Left kidney (tissue), 2 donors: Measurements from ENCODE around the gene CUZD1. TPM values are rescaled to one million over a fixed set of nuclear protein-coding genes. Genes with fewer than 3 reads are reported as not detected.

Experiments used
- DNase-seq: peaks from one replicate; pipeline ENCODE4 v3.0.0-alpha.2; 2013
- polyA plus RNA-seq: library from polyadenylated mRNA; unstranded; fragments of 120-200 nt; gene quantifications from one replicate; pipeline ENCODE4 v1.2.1, GENCODE V29; 2013; ENCODE audit not compliant: insufficient read length

CUZD1 gene
- polyA plus RNA-seq, 1 donor: 2.1 TPM

DNA sequence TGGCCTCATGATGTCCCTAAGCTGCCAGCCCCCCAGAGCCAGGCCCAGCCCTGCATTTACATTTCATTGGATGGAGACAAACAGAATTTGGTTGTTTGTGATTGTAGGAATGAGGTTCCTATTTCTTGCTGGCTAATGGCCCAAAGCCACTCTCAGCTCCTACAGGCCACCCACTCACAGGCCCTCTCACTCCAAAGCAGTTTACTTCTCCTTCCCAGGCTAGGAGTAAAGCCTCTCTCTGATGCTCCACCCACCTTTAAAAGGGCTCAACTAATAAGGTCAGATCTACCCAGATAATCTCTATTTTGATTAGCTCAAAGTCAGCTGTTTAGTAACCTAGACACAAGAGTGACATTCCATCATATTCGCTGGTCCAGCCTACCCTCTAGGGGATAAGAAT lies 11.2 kb upstream of the CUZD1 start:
- DNase-seq: no peak

DNA sequence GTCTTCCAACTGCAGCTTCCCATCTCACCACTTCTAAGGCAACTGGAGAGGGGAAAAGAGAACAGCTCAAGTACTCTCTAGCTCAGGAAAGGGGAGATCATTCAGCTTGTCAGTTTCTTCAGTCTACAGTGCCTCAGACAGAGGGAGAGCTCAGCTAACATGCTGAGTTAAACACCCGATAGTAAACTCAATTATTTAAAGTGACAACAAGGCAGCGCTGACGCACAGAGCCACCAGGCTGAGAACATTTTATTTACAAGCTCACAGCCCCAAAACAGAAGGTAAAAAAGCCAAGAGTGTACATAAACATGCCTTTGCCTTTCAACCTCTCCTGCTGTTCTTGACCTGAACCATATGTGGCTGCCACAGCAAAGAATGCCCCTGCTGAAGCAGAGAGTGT lies 10.1 kb upstream of the CUZD1 start:
- no peak for DNase-seq

GRCh38 chr10:122854648-122855047 lies 9.0 kb upstream of the CUZD1 start:
- DNase-seq: no peak

GRCh38 chr10:122853665-122854313 lies 8.1 kb upstream of the CUZD1 start:
- DNase-seq: no peak

DNA sequence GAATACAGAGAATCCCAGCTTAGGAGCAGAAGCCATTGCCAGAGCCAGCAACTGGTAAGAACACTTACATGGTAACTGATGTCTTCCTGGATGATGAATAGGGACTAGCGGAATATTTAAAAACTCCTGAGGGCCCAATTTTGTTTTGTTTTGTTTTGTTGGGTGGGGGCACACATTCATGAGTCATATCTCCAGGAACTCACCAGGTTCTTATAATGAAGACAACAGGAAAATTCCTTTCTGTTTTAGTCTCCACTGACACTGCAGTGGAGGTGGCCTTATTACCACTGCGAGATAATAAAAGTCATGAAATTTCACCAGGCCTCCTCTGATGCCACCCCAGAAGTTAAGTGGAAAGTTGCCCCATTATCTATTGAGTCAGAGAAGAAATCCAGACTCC lies 6.6 kb upstream of the CUZD1 start:
- DNase-seq: no peak

- DNase-seq: no peak
Measured at GRCh38 chr10:122850705-122851640, 5.3 kb upstream of the CUZD1 start.

- no peak for DNase-seq
Measured at GRCh38 chr10:122849900-122850605, 4.4 kb upstream of the CUZD1 start.

GRCh38 chr10:122849090-122849489 lies 3.4 kb upstream of the CUZD1 start:
- DNase-seq: no peak

DNA sequence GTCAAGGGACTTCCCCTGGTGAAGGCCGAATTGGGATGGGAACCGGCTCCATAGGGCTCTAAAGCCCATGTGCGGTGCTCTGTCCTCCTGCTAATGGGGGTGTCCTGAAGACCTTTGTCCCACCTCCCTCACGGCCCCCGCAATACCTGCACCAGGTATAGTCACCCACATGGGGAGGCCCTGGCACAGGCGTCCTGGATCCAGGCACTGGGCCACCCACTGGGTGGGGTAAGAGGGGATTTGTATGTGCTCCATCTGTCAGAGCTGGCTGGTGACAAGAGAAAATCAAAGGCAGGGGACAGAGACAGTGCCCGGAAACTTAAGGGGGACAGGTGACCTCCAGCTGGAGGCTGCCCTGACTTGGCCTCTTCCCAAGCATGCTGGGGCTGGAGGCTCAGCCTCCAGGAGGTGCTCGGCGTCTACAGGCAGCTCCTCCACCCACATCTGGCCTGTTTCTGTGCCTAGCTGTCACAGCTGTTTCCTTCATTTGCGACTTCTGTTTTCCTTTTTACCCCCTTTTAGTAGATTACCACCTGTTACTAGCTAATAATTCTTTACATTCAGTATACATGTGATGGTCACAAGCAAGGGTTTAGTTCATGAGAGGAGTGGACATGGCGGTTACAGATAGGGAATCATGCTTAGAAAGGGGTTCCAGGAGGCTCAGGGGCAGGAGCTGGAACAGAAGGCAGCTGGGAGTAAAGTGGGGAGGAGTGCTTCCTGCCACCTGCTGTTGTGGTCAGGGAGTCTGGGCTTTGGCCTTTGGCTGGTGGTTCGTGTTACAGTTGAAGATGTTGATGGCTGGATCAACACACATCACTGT lies 2.3 kb upstream of the CUZD1 start:
- DNase-seq: no peak

- DNase-seq: no peak
Measured at GRCh38 chr10:122844146-122844545, 1.5 kb downstream of the CUZD1 start.

DNA sequence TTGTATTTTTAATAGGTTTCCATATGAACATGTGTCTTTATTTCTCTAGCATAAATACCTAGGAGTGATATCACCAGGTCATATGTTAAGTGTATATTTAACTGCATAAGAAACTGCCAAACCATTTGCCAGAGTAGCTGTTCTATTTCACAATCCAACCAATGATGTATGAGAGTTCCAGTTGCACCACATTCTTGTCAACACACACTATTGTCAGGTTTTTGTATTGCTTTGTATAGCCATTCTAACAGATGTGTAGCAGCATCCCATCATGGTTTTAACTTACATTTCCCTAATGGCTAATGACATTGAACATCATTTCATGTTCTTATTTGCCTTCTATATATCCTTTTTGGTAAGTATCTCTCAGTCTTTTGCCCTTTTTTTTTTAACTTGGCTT lies 4.1 kb downstream of the CUZD1 start:
- no peak for DNase-seq

GRCh38 chr10:122839505-122839904 lies 6.2 kb downstream of the CUZD1 start:
- DNase-seq: no peak

- no peak for DNase-seq
Measured at GRCh38 chr10:122838880-122839279, 6.8 kb downstream of the CUZD1 start.

GRCh38 chr10:122835908-122836307 lies 9.7 kb downstream of the CUZD1 start:
- no peak for DNase-seq

DNA sequence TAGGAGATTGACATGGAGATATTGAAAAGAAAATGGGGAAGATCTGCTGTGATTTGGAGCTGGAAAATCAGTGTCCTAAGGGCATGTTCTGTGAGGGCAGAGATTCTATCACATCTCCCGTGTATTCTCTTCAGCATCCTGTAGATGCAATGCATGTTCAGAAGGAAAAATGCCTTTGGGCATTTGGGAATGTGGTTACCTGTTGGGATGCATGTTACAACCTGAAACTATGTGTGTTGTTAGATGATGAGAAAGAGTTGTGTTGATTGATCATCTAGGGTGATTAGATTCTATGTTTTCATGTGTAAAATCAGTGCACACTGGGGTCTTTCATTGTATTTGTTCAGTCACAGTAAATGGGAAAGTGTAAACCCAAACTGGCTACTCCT lies 14.7 kb downstream of the CUZD1 start:
- no peak for DNase-seq

- DNase-seq: no peak
Measured at GRCh38 chr10:122830273-122830964, 15.2 kb downstream of the CUZD1 start.

GRCh38 chr10:122829454-122829853 lies 16.2 kb downstream of the CUZD1 start:
- DNase-seq: no peak

- DNase-seq: no peak
Measured at GRCh38 chr10:122828716-122829255, 16.9 kb downstream of the CUZD1 start.

DNA sequence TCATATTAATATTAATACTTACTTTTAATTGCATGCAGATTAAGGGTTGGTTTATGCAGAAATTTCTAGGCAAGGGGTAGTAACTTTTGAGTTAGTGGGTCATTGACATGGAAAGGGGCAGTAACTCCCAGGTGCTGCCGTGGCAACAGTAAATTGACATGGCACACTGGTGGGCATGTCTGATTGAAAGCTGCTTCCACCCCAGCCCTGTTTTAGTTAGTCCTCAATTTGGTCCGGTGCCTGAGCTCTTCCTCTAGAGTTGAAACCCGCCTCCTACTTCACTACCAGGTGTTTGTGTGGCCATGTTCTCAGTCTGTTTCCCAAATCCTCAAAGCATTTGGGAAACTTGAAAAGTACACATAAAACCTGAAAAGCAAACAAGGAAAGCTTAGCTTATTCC lies 18.4 kb downstream of the CUZD1 start:
- no peak for DNase-seq

GRCh38 chr10:122822973-122823690 lies 22.5 kb downstream of the CUZD1 start:
- no peak for DNase-seq
